Neural cell (in vitro differentiated cells): Measurements from ENCODE around the gene THADA.

Source experiments
- EP300 ChIP-seq: fragments of 450-650 bp; conservative IDR thresholded peaks from 2 replicates; pipeline ENCODE4 v1.6.1; 2014; ENCODE audit warnings: antibody characterized with exemption, mild to moderate bottlenecking, moderate library complexity; ENCODE audit not compliant: poor library complexity, severe bottlenecking
- EZH2 ChIP-seq: fragments of 200-600, 300-800 bp; shearing (Covaris generic), sonication (generic); IDR thresholded peaks from 2 replicates; pipeline ENCODE4 v1.6.1; 2014; ENCODE audit warnings: antibody characterized with exemption, low read length, borderline replicate concordance, mild to moderate bottlenecking; ENCODE audit not compliant: insufficient read depth, poor library complexity, severe bottlenecking
- MXI1 ChIP-seq: fragments of 450-650 bp; conservative IDR thresholded peaks from 2 replicates; pipeline ENCODE4 v1.6.1; 2014; ENCODE audit warnings: antibody characterized with exemption, mild to moderate bottlenecking; ENCODE audit not compliant: poor library complexity, severe bottlenecking
- POLR2AphosphoS5 ChIP-seq: IDR thresholded peaks from 2 replicates; pipeline ENCODE4 v1.6.1; 2012
- RAD21 ChIP-seq: fragments of 450-650 bp; conservative IDR thresholded peaks from 2 replicates; pipeline ENCODE4 v1.6.1; 2014; ENCODE audit warnings: antibody characterized with exemption, mild to moderate bottlenecking, moderate library complexity
- SMC3 ChIP-seq: fragments of 450-650 bp; conservative IDR thresholded peaks from 2 replicates; pipeline ENCODE4 v1.6.1; 2014; ENCODE audit warnings: antibody characterized with exemption, mild to moderate bottlenecking, moderate library complexity; ENCODE audit not compliant: poor library complexity
- TAF1 ChIP-seq: IDR thresholded peaks from 2 replicates; pipeline ENCODE4 v1.6.1; 2012; ENCODE audit warnings: low read depth
- TF ChIP-seq, protein P1 (sequence below): fragments of 450-650 bp; IDR thresholded peaks from 2 replicates; pipeline ENCODE4 v1.5.1; 2014; ENCODE audit warnings: antibody characterized with exemption, mild to moderate bottlenecking, moderate library complexity; ENCODE audit not compliant: poor library complexity, severe bottlenecking
- TF ChIP-seq, protein P2 (sequence below): IDR thresholded peaks from 2 replicates; pipeline ENCODE4 v1.6.1; 2012; ENCODE audit warnings: borderline replicate concordance

DNA sequence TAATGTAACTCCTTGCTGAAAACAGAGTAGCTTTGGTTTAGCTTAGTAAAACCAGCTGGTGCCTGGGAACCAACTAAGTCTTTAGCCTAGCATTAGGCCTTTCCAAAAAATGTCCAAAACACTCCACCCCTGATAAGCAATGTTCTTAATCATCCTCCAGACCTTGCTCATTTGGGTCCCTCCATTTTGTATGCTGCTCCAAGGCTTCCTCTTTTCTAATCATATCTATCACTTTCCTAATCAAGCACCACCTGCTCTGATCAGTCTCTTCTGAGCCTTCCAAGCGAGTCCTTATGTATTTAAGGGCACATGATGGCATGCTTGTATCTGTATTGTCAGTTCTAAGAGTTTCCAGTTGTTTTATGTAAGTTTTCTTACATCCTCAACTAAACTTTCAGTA is 23.6 kb downstream of the THADA start:
- TF ChIP-seq, protein P1, sequence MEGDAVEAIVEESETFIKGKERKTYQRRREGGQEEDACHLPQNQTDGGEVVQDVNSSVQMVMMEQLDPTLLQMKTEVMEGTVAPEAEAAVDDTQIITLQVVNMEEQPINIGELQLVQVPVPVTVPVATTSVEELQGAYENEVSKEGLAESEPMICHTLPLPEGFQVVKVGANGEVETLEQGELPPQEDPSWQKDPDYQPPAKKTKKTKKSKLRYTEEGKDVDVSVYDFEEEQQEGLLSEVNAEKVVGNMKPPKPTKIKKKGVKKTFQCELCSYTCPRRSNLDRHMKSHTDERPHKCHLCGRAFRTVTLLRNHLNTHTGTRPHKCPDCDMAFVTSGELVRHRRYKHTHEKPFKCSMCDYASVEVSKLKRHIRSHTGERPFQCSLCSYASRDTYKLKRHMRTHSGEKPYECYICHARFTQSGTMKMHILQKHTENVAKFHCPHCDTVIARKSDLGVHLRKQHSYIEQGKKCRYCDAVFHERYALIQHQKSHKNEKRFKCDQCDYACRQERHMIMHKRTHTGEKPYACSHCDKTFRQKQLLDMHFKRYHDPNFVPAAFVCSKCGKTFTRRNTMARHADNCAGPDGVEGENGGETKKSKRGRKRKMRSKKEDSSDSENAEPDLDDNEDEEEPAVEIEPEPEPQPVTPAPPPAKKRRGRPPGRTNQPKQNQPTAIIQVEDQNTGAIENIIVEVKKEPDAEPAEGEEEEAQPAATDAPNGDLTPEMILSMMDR = no peak
- no peak for TF ChIP-seq MXI1
- TF ChIP-seq SMC3 = no peak
- TF ChIP-seq, protein P2, sequence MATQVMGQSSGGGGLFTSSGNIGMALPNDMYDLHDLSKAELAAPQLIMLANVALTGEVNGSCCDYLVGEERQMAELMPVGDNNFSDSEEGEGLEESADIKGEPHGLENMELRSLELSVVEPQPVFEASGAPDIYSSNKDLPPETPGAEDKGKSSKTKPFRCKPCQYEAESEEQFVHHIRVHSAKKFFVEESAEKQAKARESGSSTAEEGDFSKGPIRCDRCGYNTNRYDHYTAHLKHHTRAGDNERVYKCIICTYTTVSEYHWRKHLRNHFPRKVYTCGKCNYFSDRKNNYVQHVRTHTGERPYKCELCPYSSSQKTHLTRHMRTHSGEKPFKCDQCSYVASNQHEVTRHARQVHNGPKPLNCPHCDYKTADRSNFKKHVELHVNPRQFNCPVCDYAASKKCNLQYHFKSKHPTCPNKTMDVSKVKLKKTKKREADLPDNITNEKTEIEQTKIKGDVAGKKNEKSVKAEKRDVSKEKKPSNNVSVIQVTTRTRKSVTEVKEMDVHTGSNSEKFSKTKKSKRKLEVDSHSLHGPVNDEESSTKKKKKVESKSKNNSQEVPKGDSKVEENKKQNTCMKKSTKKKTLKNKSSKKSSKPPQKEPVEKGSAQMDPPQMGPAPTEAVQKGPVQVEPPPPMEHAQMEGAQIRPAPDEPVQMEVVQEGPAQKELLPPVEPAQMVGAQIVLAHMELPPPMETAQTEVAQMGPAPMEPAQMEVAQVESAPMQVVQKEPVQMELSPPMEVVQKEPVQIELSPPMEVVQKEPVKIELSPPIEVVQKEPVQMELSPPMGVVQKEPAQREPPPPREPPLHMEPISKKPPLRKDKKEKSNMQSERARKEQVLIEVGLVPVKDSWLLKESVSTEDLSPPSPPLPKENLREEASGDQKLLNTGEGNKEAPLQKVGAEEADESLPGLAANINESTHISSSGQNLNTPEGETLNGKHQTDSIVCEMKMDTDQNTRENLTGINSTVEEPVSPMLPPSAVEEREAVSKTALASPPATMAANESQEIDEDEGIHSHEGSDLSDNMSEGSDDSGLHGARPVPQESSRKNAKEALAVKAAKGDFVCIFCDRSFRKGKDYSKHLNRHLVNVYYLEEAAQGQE = no peak
- no peak for TF ChIP-seq POLR2AphosphoS5
- no peak for TF ChIP-seq TAF1
- no peak for TF ChIP-seq EP300
- no peak for TF ChIP-seq EZH2
- no peak for TF ChIP-seq RAD21
